Stimulated activated naive CD8-positive, alpha-beta T cell treated with anti-CD3 and anti-CD28 coated beads, Interleukin-15, amount 100 ng/mL, for 72 hours (primary cell): ENCODE measurements around the gene DOCK10.
"Not testable (repeated sequence)": the region's sequence is repeated elsewhere in the genome, so short reads cannot be mapped to it uniquely, and the experiment has no call there.

Experiments
- ATAC-seq: fragments of 150-1000 bp; cut with Tn5 transposase; 2 replicates; pipeline ENCODE4 v1.10.0; 2021; ENCODE audit warnings: mild to moderate bottlenecking, moderate library complexity
- DNase-seq, 2 donors: peaks; one replicate each; pipeline ENCODE4 v3.0.0; 2021 to 2022
- H3K27ac Mint-ChIP-seq, 2 donors: one replicate each; pipeline ENCODE4 v1.8.0; 2022; ENCODE audit warnings: mild to moderate bottlenecking in 2 of 2, mixed read lengths in 2 of 2, moderate library complexity in 2 of 2
- H3K27me3 Mint-ChIP-seq: one replicate; pipeline ENCODE4 v1.8.0; 2022; ENCODE audit warnings: mixed read lengths
- H3K4me1 Mint-ChIP-seq: one replicate; pipeline ENCODE4 v1.8.0; 2022; ENCODE audit warnings: mild to moderate bottlenecking, mixed read lengths
- H3K4me3 Mint-ChIP-seq, 2 donors: one replicate each; pipeline ENCODE4 v1.8.0; 2022; ENCODE audit warnings: mild to moderate bottlenecking in 2 of 2, mixed read lengths in 2 of 2, moderate library complexity in 1 of 2
- H3K9me3 Mint-ChIP-seq, 2 donors: one replicate each; pipeline ENCODE4 v1.8.0; 2022; ENCODE audit warnings: mixed read lengths in 2 of 2

Gene DOCK10

GRCh38 chr2:225064362-225064761 lies 22.1 kb upstream of the DOCK10 start:
- peak in 1 of 2 donors; percentile 28 for DNase-seq
- no peaks in the 10 kb centered on the region for H3K27me3 Mint-ChIP-seq
- peak overlapping the region; percentile 11 to 52 for H3K4me3 Mint-ChIP-seq
- peak overlapping the region in 1 of 2 donors; percentile 94 for H3K27ac Mint-ChIP-seq
- ATAC-seq: peak; percentile 93
- H3K4me1 Mint-ChIP-seq: peaks cover 44% of the 10 kb centered on the region
- H3K9me3 Mint-ChIP-seq: peaks cover 19 to 31% of the 10 kb centered on the region in 2 donors

DNA sequence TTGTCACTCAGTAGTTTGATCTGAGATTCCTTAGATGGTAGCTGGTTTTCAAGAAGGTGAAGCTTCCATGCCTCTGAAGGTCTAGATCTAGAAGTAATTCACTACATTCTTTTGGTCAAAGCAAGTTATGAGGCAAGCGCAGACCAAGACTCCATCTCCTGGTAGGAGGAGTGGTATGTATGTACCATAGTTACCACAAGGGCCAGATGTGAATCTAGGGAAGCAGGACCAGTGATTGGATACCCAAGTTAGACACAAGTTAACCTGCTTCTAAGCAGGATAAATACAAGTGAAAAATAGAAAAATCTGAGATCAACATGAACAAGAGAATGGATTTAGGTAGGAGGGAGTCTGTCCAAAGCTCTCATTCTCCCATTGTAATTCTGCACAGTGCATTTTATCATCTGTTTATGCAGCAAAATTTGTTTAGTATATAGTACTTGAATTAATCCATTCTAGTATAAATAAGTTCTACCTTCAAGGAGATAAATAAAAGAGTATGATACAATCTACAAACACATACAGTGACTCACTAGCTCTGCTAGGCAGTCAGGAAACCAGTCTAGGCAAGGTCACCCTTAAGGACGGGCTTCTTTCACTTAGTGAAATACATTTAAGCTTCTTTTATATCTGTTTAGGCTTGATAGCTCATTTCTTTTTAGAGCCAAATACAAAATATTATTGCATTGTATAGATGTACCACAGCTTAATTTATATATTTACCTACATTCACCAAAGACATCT lies 14.2 kb upstream of the DOCK10 start:
- Mint-ChIP-seq H3K4me1 (peaks cover 50% of the 10 kb centered on the region), H3K4me3 (no peak overlapping the region), H3K27me3 (no peaks in the 10 kb centered on the region), H3K9me3 (no peaks in the 10 kb centered on the region), H3K27ac (no peak overlapping the region)
- ATAC-seq (peak; percentile 67), DNase-seq (no peak)

DNA sequence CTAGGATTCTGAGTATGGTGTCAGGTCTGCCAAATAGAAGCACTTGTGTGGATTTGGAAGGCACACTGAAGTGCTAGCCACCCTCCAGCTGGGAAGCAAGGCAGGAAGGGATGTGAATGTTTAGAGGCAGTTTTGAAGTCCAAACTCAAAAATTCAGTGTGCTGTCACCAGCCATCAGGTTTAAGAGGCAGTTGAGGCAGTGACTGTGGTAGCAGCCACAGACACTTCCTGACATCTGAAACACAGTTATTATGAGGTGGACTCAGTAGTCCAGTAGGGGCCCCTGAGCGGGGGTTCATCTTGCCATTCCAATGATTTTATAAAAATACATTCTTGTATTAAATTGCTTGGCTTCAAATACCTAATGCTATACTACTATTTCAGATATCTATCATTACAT lies 13.4 kb upstream of the DOCK10 start:
- peaks cover 56% of the 10 kb centered on the region for H3K4me1 Mint-ChIP-seq

GRCh38 chr2:225052703-225053102 lies 10.4 kb upstream of the DOCK10 start:
- peak overlapping the region; percentile 50 to 60 for H3K4me3 Mint-ChIP-seq
- no peaks in the 10 kb centered on the region for H3K27me3 Mint-ChIP-seq
- H3K4me1 Mint-ChIP-seq: peaks cover 60% of the 10 kb centered on the region
- H3K27ac Mint-ChIP-seq: peak overlapping the region; percentile 74 to 82
- ATAC-seq (peak; percentile 95), DNase-seq (peak in 1 of 2 donors; percentile 43)
- no peaks in the 10 kb centered on the region for H3K9me3 Mint-ChIP-seq

More for the DNA sequence above, 13.4 kb upstream of the DOCK10 start:
- ATAC-seq: no peak
- H3K27ac Mint-ChIP-seq: peak overlapping the region in 1 of 2 donors; percentile 52
- H3K9me3 Mint-ChIP-seq: no peaks in the 10 kb centered on the region
- H3K4me3 Mint-ChIP-seq: no peak overlapping the region
- no peak for DNase-seq
- H3K27me3 Mint-ChIP-seq: no peaks in the 10 kb centered on the region

DNA sequence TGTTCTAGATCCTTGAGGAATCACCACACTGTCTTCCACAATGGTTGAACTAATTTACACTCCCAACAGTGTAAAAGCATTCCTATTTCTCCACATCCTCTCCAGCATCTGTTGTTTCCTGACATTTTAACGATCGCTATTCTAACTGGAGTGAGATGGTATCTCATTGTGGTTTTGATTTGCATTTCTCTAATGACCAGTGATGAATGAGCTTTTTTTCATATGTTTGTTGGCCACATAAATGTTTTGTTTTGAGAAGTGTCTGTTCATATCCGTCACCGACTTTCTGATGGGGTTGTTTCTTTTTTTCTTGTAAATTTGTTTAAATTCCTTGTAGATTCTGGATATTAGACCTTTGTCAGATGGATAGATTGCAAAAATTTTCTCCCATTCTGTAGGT lies 5.2 kb upstream of the DOCK10 start:
- H3K27ac Mint-ChIP-seq, H3K4me3 Mint-ChIP-seq, H3K27me3 Mint-ChIP-seq, ATAC-seq, DNase-seq, H3K9me3 Mint-ChIP-seq: not testable (repeated sequence)
- peaks cover 29% of the 10 kb centered on the region for H3K4me1 Mint-ChIP-seq

GRCh38 chr2:225042800-225043167 lies 516 bp upstream of the DOCK10 start:
- Mint-ChIP-seq H3K9me3 (no peaks in the 10 kb centered on the region), H3K4me1 (peaks cover 44% of the 10 kb centered on the region), H3K27ac (peak overlapping the region; percentile 84 to 86), H3K27me3 (peaks cover 6% of the 10 kb centered on the region), H3K4me3 (peak overlapping the region; percentile 80 to 86)
- DNase-seq (no peak), ATAC-seq (no peak)

DNA sequence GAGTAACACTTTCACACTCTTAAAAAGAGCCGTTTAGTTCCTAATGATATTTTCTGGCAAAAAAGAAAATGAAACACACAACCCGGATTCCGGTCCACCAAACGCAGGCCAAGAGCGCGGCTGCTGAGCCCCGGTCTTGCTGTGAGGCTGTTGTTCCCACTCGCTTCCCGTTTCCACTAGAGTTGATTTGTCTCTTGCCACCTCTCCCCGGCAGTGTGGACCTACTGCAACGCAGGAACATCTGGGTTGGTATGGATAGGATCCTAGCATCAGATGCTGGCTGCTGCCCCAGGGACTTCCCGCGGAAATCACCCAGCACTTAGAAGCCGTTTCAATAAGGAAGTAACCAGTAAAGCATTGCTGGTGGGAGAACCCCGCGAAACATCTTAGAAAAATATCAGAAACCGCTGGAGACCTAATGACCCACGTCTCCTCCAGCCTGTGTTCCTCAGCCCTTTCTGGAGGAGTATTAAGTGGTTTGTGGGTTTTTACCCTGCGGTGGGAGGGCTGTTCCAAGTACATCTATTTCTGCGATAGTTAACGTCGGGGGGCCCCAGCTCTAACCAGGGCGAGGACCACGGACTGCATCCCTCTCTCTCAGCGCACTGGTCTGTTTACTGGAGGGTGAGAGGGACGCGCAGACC lies 939 bp downstream of the DOCK10 start:
- peak; percentile 84 to 91 for DNase-seq

GRCh38 chr2:225040856-225041206 lies 1.4 kb downstream of the DOCK10 start:
- Mint-ChIP-seq H3K27ac (peak overlapping the region; percentile 97 to 99), H3K4me1 (peaks cover 63% of the 10 kb centered on the region), H3K27me3 (no peaks in the 10 kb centered on the region), H3K9me3 (no peaks in the 10 kb centered on the region), H3K4me3 (peak overlapping the region; percentile 86 to 95)
- ATAC-seq (peak; percentile 57), DNase-seq (peak in 1 of 2 donors; percentile 70)

More for the DNA sequence above, 939 bp downstream of the DOCK10 start:
- H3K4me3 Mint-ChIP-seq: peak overlapping the region; percentile 86 to 95
- H3K9me3 Mint-ChIP-seq: no peaks in the 10 kb centered on the region
- H3K4me1 Mint-ChIP-seq: peaks cover 58% of the 10 kb centered on the region
- H3K27me3 Mint-ChIP-seq: no peaks in the 10 kb centered on the region
- H3K27ac Mint-ChIP-seq: peak overlapping the region; percentile 97 to 99
- peak; percentile 82 for ATAC-seq

GRCh38 chr2:225040142-225040541 lies 2.1 kb downstream of the DOCK10 start:
- Mint-ChIP-seq H3K4me1 (peaks cover 67% of the 10 kb centered on the region), H3K27ac (peak overlapping the region; percentile 97 to 99), H3K4me3 (peak overlapping the region; percentile 86 to 95), H3K9me3 (no peaks in the 10 kb centered on the region), H3K27me3 (no peaks in the 10 kb centered on the region)
- ATAC-seq (no peak), DNase-seq (peak in 1 of 2 donors; percentile 25)

GRCh38 chr2:225038231-225038523 lies 4.1 kb downstream of the DOCK10 start:
- Mint-ChIP-seq H3K9me3 (no peaks in the 10 kb centered on the region), H3K4me1 (peaks cover 76% of the 10 kb centered on the region), H3K4me3 (peak overlapping the region; percentile 86 to 95), H3K27me3 (no peaks in the 10 kb centered on the region), H3K27ac (peak overlapping the region; percentile 87 to 94)
- DNase-seq (no peak), ATAC-seq (no peak)

DNA sequence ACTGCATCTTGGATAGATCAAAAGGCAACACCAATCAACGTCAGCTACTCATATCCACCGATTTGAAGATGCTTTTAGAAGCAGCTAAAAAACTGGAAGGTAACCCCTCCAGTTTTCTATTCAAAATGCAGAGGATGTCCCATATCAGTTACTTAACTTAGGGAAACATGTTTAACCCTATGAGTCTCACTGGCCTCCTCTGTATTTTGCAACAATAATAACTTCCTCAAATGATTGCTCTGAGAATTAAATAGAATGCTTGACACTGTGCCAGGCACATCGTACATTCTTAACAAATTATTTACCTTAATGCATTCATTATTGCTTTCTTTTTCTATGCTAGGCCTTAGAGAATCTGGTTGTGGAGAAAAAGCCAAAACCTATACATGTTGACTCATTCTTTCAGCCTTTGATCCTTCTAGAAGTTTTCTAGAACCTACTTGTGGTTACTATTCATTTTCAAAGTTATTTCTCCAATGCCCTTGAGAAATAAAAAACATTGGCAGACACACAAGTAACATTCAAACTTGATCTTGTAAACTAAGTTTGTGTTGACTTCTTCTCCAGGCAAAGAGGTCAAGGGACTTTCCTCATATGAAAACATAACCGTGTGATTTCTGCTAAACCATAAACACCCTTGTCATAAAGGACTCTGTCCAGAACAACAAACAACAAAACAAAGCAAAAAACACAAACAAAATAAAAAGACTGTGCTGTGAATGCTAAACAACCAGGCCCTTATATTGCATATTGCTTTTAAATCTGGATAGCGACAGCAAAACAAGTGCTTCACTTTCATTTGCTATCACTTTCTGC lies 4.6 kb downstream of the DOCK10 start:
- Mint-ChIP-seq H3K27me3 (no peaks in the 10 kb centered on the region), H3K27ac (peak overlapping the region; percentile 87 to 94), H3K9me3 (no peaks in the 10 kb centered on the region), H3K4me3 (peak overlapping the region; percentile 86 to 95), H3K4me1 (peaks cover 73% of the 10 kb centered on the region)
- no peak for ATAC-seq
- DNase-seq: no peak

DNA sequence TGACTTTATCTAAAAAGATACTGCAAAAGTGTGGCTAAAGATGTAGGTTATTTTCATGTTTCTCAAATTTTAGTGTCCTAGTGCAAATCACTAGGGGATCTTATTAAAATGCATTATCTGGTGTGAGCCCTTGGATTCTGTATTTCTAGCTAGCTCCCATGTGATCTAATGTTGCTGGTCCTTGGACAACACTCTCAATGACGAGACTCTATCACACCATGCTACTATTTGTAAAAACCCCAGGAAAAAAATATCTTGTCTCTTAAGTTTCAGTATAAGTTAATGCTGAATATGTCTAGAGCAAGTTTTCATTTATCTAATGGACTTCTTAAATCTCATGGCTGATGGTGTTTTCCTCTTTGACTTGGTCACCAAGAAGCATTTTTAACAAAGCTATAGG lies 5.8 kb downstream of the DOCK10 start:
- Mint-ChIP-seq H3K9me3 (no peaks in the 10 kb centered on the region), H3K27me3 (no peaks in the 10 kb centered on the region), H3K4me3 (peak overlapping the region; percentile 86 to 95), H3K27ac (no peak overlapping the region), H3K4me1 (peaks cover 81% of the 10 kb centered on the region)
- DNase-seq (no peak), ATAC-seq (no peak)

DNA sequence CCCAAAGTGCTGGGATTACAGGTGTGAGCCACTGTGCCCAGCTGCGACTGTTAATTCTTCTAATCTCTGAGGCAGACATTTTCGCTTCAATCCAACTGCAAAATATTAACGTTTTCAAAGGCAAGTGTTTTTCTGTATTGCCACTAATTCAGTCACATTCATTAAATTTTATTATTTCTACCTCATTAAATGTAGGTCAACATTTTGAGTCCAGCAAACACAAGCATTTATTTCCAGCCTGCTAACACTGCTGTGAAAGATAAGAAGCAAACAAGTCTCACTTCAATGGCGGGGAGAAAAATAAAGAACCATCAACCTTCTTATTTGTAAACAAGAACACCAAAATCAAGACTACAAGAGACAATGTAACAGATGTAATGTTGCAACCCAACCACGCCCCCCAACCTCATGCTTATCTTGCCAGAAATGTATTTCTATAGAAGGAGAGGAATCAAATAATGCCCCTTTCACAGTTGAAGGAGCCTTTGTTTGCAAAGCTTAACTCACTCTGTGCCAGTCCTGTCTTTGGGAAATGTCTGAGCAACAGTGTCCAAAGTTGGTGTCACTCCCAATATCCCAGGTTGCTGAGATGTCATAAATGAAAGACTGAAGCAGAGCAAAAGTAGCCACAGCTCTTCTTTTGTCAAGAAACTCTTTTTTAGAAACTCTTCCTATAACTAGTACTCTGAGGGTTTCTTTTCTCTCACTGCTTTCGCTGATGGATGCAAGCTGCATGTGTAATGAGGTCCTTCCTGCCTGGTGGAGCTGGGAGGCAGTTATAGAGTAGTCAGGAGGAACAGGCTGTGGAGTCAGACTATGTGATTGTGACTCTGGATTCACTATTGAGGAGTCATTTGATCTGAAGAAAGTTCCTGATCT lies 8.6 kb downstream of the DOCK10 start:
- H3K9me3 Mint-ChIP-seq: peaks cover 0 to 3% of the 10 kb centered on the region in 2 donors
- H3K27ac Mint-ChIP-seq: peak overlapping the region in 1 of 2 donors; percentile 63
- no peak for DNase-seq
- H3K27me3 Mint-ChIP-seq: no peaks in the 10 kb centered on the region
- H3K4me3 Mint-ChIP-seq: peak overlapping the region; percentile 4 to 19
- no peak for ATAC-seq
- H3K4me1 Mint-ChIP-seq: peaks cover 79% of the 10 kb centered on the region

- Mint-ChIP-seq H3K27ac (peak overlapping the region in 1 of 2 donors; percentile 69), H3K4me3 (peak overlapping the region in 1 of 2 donors; percentile 48), H3K9me3 (peaks cover 0 to 3% of the 10 kb centered on the region in 2 donors), H3K27me3 (no peaks in the 10 kb centered on the region), H3K4me1 (peaks cover 79% of the 10 kb centered on the region)
- DNase-seq (no peak), ATAC-seq (no peak)
Measured at GRCh38 chr2:225032246-225032645, 10.0 kb downstream of the DOCK10 start.

DNA sequence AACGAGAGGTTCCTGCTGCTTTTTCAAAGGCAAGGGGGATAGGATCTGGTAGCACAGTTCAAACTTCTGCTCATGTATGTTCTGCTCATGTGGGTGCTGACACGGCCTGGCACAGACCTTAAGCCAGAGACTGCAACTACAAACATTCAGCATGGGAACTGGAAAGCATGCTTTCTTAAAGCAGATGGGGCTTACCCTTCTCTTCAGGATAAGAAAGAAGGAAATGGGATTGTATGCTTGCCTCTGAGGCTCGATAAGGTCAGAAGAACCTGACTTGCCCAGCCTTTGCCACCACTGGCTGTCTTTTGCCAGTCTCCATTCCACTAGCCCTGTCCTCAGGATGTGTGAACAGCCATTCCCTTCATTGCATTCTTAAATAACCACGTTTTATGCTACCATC lies 10.7 kb downstream of the DOCK10 start:
- Mint-ChIP-seq H3K27me3 (no peaks in the 10 kb centered on the region), H3K9me3 (peaks cover 0 to 3% of the 10 kb centered on the region in 2 donors), H3K4me3 (peak overlapping the region; percentile 40 to 42), H3K27ac (no peak overlapping the region), H3K4me1 (peaks cover 79% of the 10 kb centered on the region)
- ATAC-seq (peak; percentile 37), DNase-seq (no peak)
